Measurements from ENCODE around the gene PNPLA7. TPM values are rescaled to one million over a fixed set of nuclear protein-coding genes. Genes with fewer than 3 reads are reported as not detected.

The PNPLA7 gene
- total and polyA plus RNA-seq, 2 of the 4 experiments (the other 2 are of a cell fraction): under 0.01 to 0.89 TPM

GRCh38 chr9:137445275-137445807 is 104.9 kb downstream of the PNPLA7 start:
- peaks cover 18% of the 10 kb centered on the region for H3K36me3 ChIP-seq (ENCODE audit: control insufficient read depth, insufficient read depth, low read length)
- H3K9me3 ChIP-seq (ENCODE audit: control insufficient read depth, insufficient read depth, low read length): no peaks in the 10 kb centered on the region
- in situ Hi-C loops (cut with MboI; ENCODE audit: low sequenced_read_pairs): no loop called here
- no peak overlapping the region for H4K8ac ChIP-seq (ENCODE audit: low read depth in 2 of 2, low read length in 2 of 2)
- H3K18ac ChIP-seq (ENCODE audit: low read depth, low read length): no peak overlapping the region
- BruUV-seq (replicated peaks): no TSS peak
- dilution Hi-C loops (cut with HindIII; ENCODE audit: low sequenced_read_pairs, unreplicated experiment): no loop called here
- peak; percentile 94 for ATAC-seq (ENCODE audit: low read depth)
- intact Hi-C loops (cut with micrococcal nuclease): loop anchor here (2.0 kb wide), 2 partner anchors 151 to 159 kb away; no protein-coding TSS in a partner anchor
- no peak overlapping the region for H3K4me3 ChIP-seq (ENCODE audit: insufficient read depth, low read depth, low read length)
- H3K4me2 ChIP-seq (ENCODE audit: low read depth, low read length): no peak overlapping the region
- no peak overlapping the region for H3K4ac ChIP-seq (ENCODE audit: low read depth, low read length)
- peaks cover 4% of the 10 kb centered on the region; the same call in 1 of the 2 replicates for H4K20me1 ChIP-seq (ENCODE audit: insufficient read depth, low read length)
- H2BK120ac ChIP-seq (ENCODE audit: low read depth, low read length): no peak overlapping the region
- no peaks in the 10 kb centered on the region for H3K9me1 ChIP-seq (ENCODE audit: insufficient read depth, low read length)
- WGBS, 2 experiments (ENCODE audit: extremely low coverage in 2 of 2, insufficient read length in 1 of 2): 25% methylated on average over 5 of the region's 14 CpGs; no CpG with 5 or more reads in 1 of the 2 experiments
- H2BK20ac ChIP-seq (ENCODE audit: low read depth, low read length): no peak overlapping the region
- no peak overlapping the region for H4K5ac ChIP-seq (ENCODE audit: low read depth, low read length)
- no peak overlapping the region for H2BK15ac ChIP-seq (ENCODE audit: low read depth, low read length)
- H3K79me1 ChIP-seq (ENCODE audit: low read depth in 1 of 2, low read length in 2 of 2): no peaks in the 10 kb centered on the region
- no peak overlapping the region for H2AK5ac ChIP-seq (ENCODE audit: low read depth, low read length)
- peaks cover 3% of the 10 kb centered on the region; the same call in 1 of the 2 replicates for H3K27me3 ChIP-seq (ENCODE audit: control insufficient read depth, insufficient read depth, low read length)
- no peak overlapping the region for H3K27ac ChIP-seq (ENCODE audit: insufficient read depth, low read length)
- POLR2A ChIA-PET (ENCODE audit: unreplicated experiment): no interaction called here
- H3K23ac ChIP-seq (ENCODE audit: low read depth, low read length): no peak overlapping the region
- no peak overlapping the region for H4K91ac ChIP-seq (ENCODE audit: insufficient read depth, low read depth, low read length)
- H3K14ac ChIP-seq (replicated peaks; ENCODE audit: low read depth, low read length): no peak overlapping the region
- H2AK9ac ChIP-seq (replicated peaks; ENCODE audit: low read depth, low read length, poor library complexity): peak overlapping the region; percentile 47
- H2BK5ac ChIP-seq (ENCODE audit: low read depth, low read length, poor library complexity, severe bottlenecking): no peak overlapping the region
- H3K9ac ChIP-seq (ENCODE audit: low read depth, low read length): no peak overlapping the region
- TF ChIP-seq FOS (IDR thresholded peaks at IDR 0.05; ENCODE audit: low read depth, low read length) (peak; percentile 84), CTCF (conservative IDR thresholded peaks at IDR 0.05; ENCODE audit: low read depth, low read length) (peak; percentile 86), RAD21 (IDR thresholded peaks at IDR 0.05; ENCODE audit: low read length) (peak; percentile 71), BHLHE40 (IDR thresholded peaks at IDR 0.05; ENCODE audit: low read depth, low read length) (peak; percentile 85), ELK1 (IDR thresholded peaks at IDR 0.05; ENCODE audit: borderline replicate concordance, low read depth, low read length) (no peak), USF2 (IDR thresholded peaks at IDR 0.05; ENCODE audit: low read depth, low read length) (no peak), MAZ (IDR thresholded peaks at IDR 0.05; ENCODE audit: borderline replicate concordance, low read depth, low read length) (peak; percentile 64), CEBPB (IDR thresholded peaks at IDR 0.05; ENCODE audit: low read depth, low read length) (no peak), NFE2L2 (IDR thresholded peaks at IDR 0.05; ENCODE audit: low read depth, low read length) (no peak), POLR2A (IDR thresholded peaks at IDR 0.05; ENCODE audit: low read depth, low read length) (no peak), SMC3 (IDR thresholded peaks at IDR 0.05; ENCODE audit: low read depth, low read length) (peak; percentile 60)
- peak; percentile 76 for DNase-seq
- H3K56ac ChIP-seq (ENCODE audit: extremely low read depth, insufficient read depth, low read length): no peak overlapping the region
- H2AFZ ChIP-seq (replicated peaks; ENCODE audit: low read length, poor library complexity): peak overlapping the region; percentile 48
- peaks cover 2% of the 10 kb centered on the region; the same call in 1 of the 2 replicates for H3K4me1 ChIP-seq (ENCODE audit: control insufficient read depth, insufficient read depth, low read length)
- CTCF ChIA-PET: interaction anchor here (0.6 to 0.9 kb wide), 4 partner anchors 8 to 40 kb away, joined by 3 to 4 read pairs (median 3); partner anchors contain the start of genes EXD3 and NOXA1

Measured in IMR-90 (cell line).